GM12878 (cell line): ENCODE measurements around the gene WDR19. TPM values are rescaled to one million over a fixed set of nuclear protein-coding genes. Genes with fewer than 3 reads are reported as not detected.

Experiments used
- ATAC-seq: fragments of 200-7000 bp; cut with Tn5 transposase; 3 replicates; pipeline ENCODE4 v1.9.1; 2020; ENCODE audit warnings: mild to moderate bottlenecking, moderate library complexity
- BruUV-seq: library from RNA; stranded (reverse); fragments of 400-500 nt; replicated peaks from 2 replicates; lab custom pipeline; 2021; lab: Mats Ljungman, UMichigan
- CTCF ChIA-PET: fragments of 300-600 bp; sonication (Branson Sonifier 250); formaldehyde crosslinking; extraction: SDS; loops from one replicate; lab custom pipeline; 2021; ENCODE audit warnings: inconsistent platforms; lab: Yijun Ruan, JAX
- POLR2A ChIA-PET: fragments of 350-600 bp; formaldehyde crosslinking; extraction: SDS; loops from one replicate; lab custom pipeline; 2021; ENCODE audit warnings: inconsistent platforms; lab: Charles Lee
- RAD21 ChIA-PET: fragments of 300-600 bp; sonication (Branson Sonifier 250); formaldehyde crosslinking; loops from one replicate; lab custom pipeline; 2023; ENCODE audit warnings: antibody characterized with exemption; ENCODE audit not compliant: unreplicated experiment; lab: Charles Lee
- SMC1A ChIA-PET: fragments of 300-600 bp; sonication (Branson Sonifier 250); formaldehyde crosslinking; loops from one replicate; lab custom pipeline; 2023; ENCODE audit not compliant: unreplicated experiment, uncharacterized antibody; lab: Charles Lee
- DNase-seq: peaks from one replicate; pipeline ENCODE4 v3.0.0-alpha.2; 2011; ENCODE audit warnings: low read depth, low spot score
- FAIRE-seq: peaks from 3 replicates; lab custom pipeline; 2011; peaks lifted over from hg19 to GRCh38; lab: Jason Lieb, UNC
- H2AFZ ChIP-seq: 2 replicates; pipeline ENCODE4 v1.6.0; 2011; ENCODE audit warnings: low read depth, low read length, control low read depth; ENCODE audit not compliant: control insufficient read depth
- H3K27ac ChIP-seq: 2 replicates; pipeline ENCODE4 v1.5.1; 2011; ENCODE audit warnings: control low read depth; ENCODE audit not compliant: control insufficient read depth, insufficient read depth
- H3K27me3 ChIP-seq, 2 experiments: replicated peaks in 1 of 2; 2 replicates each; pipeline versions ENCODE4 v1.6.0 to v1.6.1; 2011; ENCODE audit warnings: low read length in 1 of 2; ENCODE audit not compliant: control insufficient read depth in 2 of 2, insufficient read depth in 2 of 2
- H3K36me3 ChIP-seq, 2 experiments: 2 replicates each; pipeline ENCODE4 v1.5.1; 2011; ENCODE audit warnings: low read length in 1 of 2; ENCODE audit not compliant: control insufficient read depth in 2 of 2, insufficient read depth in 2 of 2
- H3K4me1 ChIP-seq: 2 replicates; pipeline ENCODE4 v1.6.1; 2011; ENCODE audit warnings: mild to moderate bottlenecking, low read length, moderate library complexity, mixed read lengths; ENCODE audit not compliant: control insufficient read depth, insufficient read depth
- H3K4me2 ChIP-seq: 2 replicates; pipeline ENCODE4 v1.6.0; 2011; ENCODE audit warnings: control low read depth; ENCODE audit not compliant: control insufficient read depth, insufficient read depth
- H3K4me3 ChIP-seq: fragments of 200-600 bp; sonication (generic); 2 replicates; pipeline ENCODE4 v1.5.1; 2016
- H3K79me2 ChIP-seq: 2 replicates; pipeline ENCODE4 v1.6.0; 2011; ENCODE audit warnings: low read length; ENCODE audit not compliant: control insufficient read depth, insufficient read depth
- H3K9ac ChIP-seq: 2 replicates; pipeline ENCODE4 v1.8.0; 2011; ENCODE audit warnings: low read length, control low read depth, mixed read lengths; ENCODE audit not compliant: control insufficient read depth, insufficient read depth
- H3K9me3 ChIP-seq: replicated peaks from 3 replicates; pipeline ENCODE4 v1.5.1; 2011; ENCODE audit warnings: mild to moderate bottlenecking, low read length; ENCODE audit not compliant: control insufficient read depth, insufficient read depth
- H4K20me1 ChIP-seq: 2 replicates; pipeline ENCODE4 v1.6.0; 2011; ENCODE audit not compliant: control insufficient read depth, insufficient read depth
- ASH2L ChIP-seq: fragments of 300-600, 200-600 bp; sonication (generic); IDR thresholded peaks from 2 replicates; pipeline ENCODE4 v1.6.1; 2017; ENCODE audit warnings: low read depth, mild to moderate bottlenecking, borderline replicate concordance
- CBX5 ChIP-seq: sonication (generic); IDR thresholded peaks from 2 replicates; pipeline ENCODE4 v1.6.1; 2016; ENCODE audit warnings: low read depth, moderate library complexity, mild to moderate bottlenecking, inconsistent platforms
- CEBPZ ChIP-seq: fragments of 150-350 bp; IDR thresholded peaks from 2 replicates; pipeline ENCODE4 v1.6.1; 2016; ENCODE audit warnings: low read depth, low read length
- E2F4 ChIP-seq: IDR thresholded peaks from 2 replicates; pipeline ENCODE4 v1.6.1; 2012; ENCODE audit warnings: low read depth, low read length, improper control_type of control experiment
- IRF4 ChIP-seq: IDR thresholded peaks from 2 replicates; pipeline ENCODE4 v1.6.1; 2011; ENCODE audit warnings: low read depth, low read length
- KAT2A ChIP-seq: conservative IDR thresholded peaks from 2 replicates; pipeline ENCODE4 v1.6.1; 2011; ENCODE audit warnings: low read depth, low read length; ENCODE audit not compliant: control insufficient read depth
- NFYB ChIP-seq: IDR thresholded peaks from 2 replicates; pipeline ENCODE4 v1.6.1; 2011; ENCODE audit warnings: low read depth, mild to moderate bottlenecking, low read length, improper control_type of control experiment, moderate library complexity; ENCODE audit not compliant: insufficient read depth
- NR2C2 ChIP-seq: IDR thresholded peaks from 2 replicates; pipeline ENCODE4 v1.6.1; 2011; ENCODE audit warnings: borderline replicate concordance, low read depth; ENCODE audit not compliant: control insufficient read depth, insufficient read length
- RB1 ChIP-seq: fragments of 450-650 bp; formaldehyde crosslinking; IDR thresholded peaks from 2 replicates; pipeline ENCODE4 v1.6.1; 2017; ENCODE audit warnings: mild to moderate bottlenecking, borderline replicate concordance
- RUNX3 ChIP-seq: IDR thresholded peaks from 2 replicates; pipeline ENCODE4 v1.6.1; 2012; ENCODE audit warnings: low read length, inconsistent platforms
- SIX5 ChIP-seq: IDR thresholded peaks from 2 replicates; pipeline ENCODE4 v1.6.1; 2011; ENCODE audit warnings: mild to moderate bottlenecking, low read depth, low read length, moderate library complexity; ENCODE audit not compliant: severe bottlenecking
- SMAD1 ChIP-seq: fragments of 450-650 bp; IDR thresholded peaks from 2 replicates; pipeline ENCODE4 v1.6.1; 2018; ENCODE audit warnings: mild to moderate bottlenecking, low read depth; ENCODE audit not compliant: partially characterized antibody
- ZNF622 ChIP-seq: fragments of 450-650 bp; IDR thresholded peaks from 2 replicates; pipeline ENCODE4 v1.6.1; 2017; ENCODE audit warnings: mild to moderate bottlenecking, inconsistent platforms
- WGBS: methylation state at CpG from one replicate; pipeline ENCODE4 v1.1.6; 2016; ENCODE audit warnings: low lambda C conversion rate; ENCODE audit not compliant: insufficient replicate concordance, insufficient coverage; ENCODE audit errors: missing lambda C conversion rate; 5-methylcytosine and 5-hydroxymethylcytosine counted together
- in situ Hi-C: fragments of 300-500 bp; cut with MboI; formaldehyde crosslinking; loops from 9 replicates; pipeline ENCODE4 v1.14.3; 2018; ENCODE audit warnings: mixed read lengths
- intact Hi-C: fragments of 100-400 bp; cut with micrococcal nuclease; formaldehyde crosslinking; loops from one replicate; pipeline ENCODE4 v1.14.2; 2022; ENCODE audit not compliant: unreplicated experiment
- polyA plus RNA-seq, 11 experiments: library from polyadenylated mRNA; depleted of rRNA in 4 of 11; unstranded in 6 of 11; stranded (reverse) in 5 of 11; fragments of >200 nt; fragmentation: Nextera tagmentation in 4 of 11; fragmentation: Illumina TruSeq in 1 of 11; extraction: Ambion mirVana in 4 of 11; extraction: Trizol in 1 of 11; gene quantifications; 1 replicate in 1 of 11; 2 replicates in 10 of 11; pipeline versions ENCODE4 v1.2.1 to v1.2.3, GENCODE V29; 2011 to 2016; ENCODE audit warnings: inconsistent platforms in 2 of 11, missing spikeins in 2 of 11, low read depth in 1 of 11
- total RNA-seq, 4 experiments: library from RNA; depleted of rRNA in 3 of 4; stranded (reverse); fragments of >200 nt in 3 of 4; fragmentation: Illumina TruSeq in 1 of 4; extraction: Trizol in 1 of 4; gene quantifications; 2 replicates each; pipeline versions ENCODE4 v1.2.1 to v1.2.3, GENCODE V29; 2013 to 2021
- TF ChIP-seq, protein P1 (sequence below): IDR thresholded peaks from 2 replicates; pipeline ENCODE4 v1.6.1; 2012; ENCODE audit warnings: improper control_type of control experiment, low read depth, low read length; ENCODE audit not compliant: insufficient replicate concordance

The WDR19 gene
- total and polyA plus RNA-seq, 10 of the 15 experiments (the other 5 are each of a cell fraction or from before 2014, with no cell fraction given) = 3.5 to 15.4 (median 7.3) TPM

DNA sequence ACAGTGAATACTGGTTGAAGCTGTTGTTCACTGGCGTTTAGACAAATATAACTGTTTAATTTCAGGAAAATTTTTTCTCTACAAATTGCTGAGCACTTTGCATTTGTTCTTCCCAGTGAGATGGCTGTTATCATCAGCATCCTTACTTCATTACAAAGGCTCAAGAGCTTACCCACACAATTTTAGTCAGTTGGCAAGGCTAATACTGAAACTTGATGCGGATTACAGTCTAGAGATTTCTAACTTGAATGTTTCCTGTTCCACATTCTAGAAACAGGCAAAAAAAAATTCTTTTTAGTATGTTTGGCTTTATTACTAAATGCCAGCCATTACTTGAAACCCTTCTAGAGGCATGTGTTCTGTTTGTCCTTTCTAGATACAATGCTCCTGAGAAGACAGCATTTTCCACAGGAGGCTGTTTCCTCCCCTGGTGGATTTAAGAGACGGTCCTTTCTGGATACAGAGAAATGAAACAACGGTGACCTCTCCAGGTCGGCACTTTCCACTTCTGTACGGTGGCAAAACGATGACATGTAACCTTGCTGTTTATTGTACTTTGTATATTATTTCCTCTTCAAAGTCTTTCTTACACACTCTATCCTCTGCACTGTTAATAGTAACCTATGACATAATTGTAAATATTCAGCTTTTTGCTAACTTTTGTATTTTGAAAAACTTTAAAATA lies 102.9 kb downstream of the WDR19 start:
- Histone ChIP-seq H3K9ac (no peak overlapping the region), H3K79me2 (no peaks in the 10 kb centered on the region), H3K4me2 (no peak overlapping the region), H3K4me1 (no peaks in the 10 kb centered on the region), H3K36me3 (peaks cover 4 to 29% of the 10 kb centered on the region in 2 experiments), H3K9me3 (no peaks in the 10 kb centered on the region), H4K20me1 (no peaks in the 10 kb centered on the region), H2AFZ (no peak overlapping the region), H3K27me3 (no peaks in the 10 kb centered on the region), H3K4me3 (no peak overlapping the region), H3K27ac (no peak overlapping the region)
- POLR2A ChIA-PET = no interaction called here
- SMC1A ChIA-PET = interaction anchor here (1.0 to 1.4 kb wide), 3 partner anchors 13 to 84 kb away, joined by 3 to 4 read pairs (median 3); no protein-coding TSS in a partner anchor
- WGBS = 56% methylated on average over 7 of the region's 7 CpGs
- RAD21 ChIA-PET = interaction anchor here (1.0 kb wide), 1 partner anchor 383 kb away, joined by 3 read pairs; no protein-coding TSS in a partner anchor
- no peak for ATAC-seq
- DNase-seq = no peak
- no TSS peak for BruUV-seq
- in situ Hi-C loops = no loop called here
- no peak for FAIRE-seq
- intact Hi-C loops = no loop called here
- CTCF ChIA-PET = interaction anchor here (0.7 to 1.5 kb wide), 2 partner anchors 129 to 381 kb away, joined by 3 to 5 read pairs; no protein-coding TSS in a partner anchor
- no peak for TF ChIP-seq KAT2A
- no peak for TF ChIP-seq CEBPZ
- no peak for TF ChIP-seq SIX5
- no peak for TF ChIP-seq NR2C2
- TF ChIP-seq ASH2L = no peak
- no peak for TF ChIP-seq CBX5
- no peak for TF ChIP-seq IRF4
- no peak for TF ChIP-seq ZNF622
- no peak for TF ChIP-seq RUNX3
- TF ChIP-seq, protein P1, sequence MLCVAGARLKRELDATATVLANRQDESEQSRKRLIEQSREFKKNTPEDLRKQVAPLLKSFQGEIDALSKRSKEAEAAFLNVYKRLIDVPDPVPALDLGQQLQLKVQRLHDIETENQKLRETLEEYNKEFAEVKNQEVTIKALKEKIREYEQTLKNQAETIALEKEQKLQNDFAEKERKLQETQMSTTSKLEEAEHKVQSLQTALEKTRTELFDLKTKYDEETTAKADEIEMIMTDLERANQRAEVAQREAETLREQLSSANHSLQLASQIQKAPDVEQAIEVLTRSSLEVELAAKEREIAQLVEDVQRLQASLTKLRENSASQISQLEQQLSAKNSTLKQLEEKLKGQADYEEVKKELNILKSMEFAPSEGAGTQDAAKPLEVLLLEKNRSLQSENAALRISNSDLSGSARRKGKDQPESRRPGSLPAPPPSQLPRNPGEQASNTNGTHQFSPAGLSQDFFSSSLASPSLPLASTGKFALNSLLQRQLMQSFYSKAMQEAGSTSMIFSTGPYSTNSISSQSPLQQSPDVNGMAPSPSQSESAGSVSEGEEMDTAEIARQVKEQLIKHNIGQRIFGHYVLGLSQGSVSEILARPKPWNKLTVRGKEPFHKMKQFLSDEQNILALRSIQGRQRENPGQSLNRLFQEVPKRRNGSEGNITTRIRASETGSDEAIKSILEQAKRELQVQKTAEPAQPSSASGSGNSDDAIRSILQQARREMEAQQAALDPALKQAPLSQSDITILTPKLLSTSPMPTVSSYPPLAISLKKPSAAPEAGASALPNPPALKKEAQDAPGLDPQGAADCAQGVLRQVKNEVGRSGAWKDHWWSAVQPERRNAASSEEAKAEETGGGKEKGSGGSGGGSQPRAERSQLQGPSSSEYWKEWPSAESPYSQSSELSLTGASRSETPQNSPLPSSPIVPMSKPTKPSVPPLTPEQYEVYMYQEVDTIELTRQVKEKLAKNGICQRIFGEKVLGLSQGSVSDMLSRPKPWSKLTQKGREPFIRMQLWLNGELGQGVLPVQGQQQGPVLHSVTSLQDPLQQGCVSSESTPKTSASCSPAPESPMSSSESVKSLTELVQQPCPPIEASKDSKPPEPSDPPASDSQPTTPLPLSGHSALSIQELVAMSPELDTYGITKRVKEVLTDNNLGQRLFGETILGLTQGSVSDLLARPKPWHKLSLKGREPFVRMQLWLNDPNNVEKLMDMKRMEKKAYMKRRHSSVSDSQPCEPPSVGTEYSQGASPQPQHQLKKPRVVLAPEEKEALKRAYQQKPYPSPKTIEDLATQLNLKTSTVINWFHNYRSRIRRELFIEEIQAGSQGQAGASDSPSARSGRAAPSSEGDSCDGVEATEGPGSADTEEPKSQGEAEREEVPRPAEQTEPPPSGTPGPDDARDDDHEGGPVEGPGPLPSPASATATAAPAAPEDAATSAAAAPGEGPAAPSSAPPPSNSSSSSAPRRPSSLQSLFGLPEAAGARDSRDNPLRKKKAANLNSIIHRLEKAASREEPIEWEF = no peak
- TF ChIP-seq SMAD1 = no peak
- TF ChIP-seq NFYB = no peak
- no peak for TF ChIP-seq RB1
- TF ChIP-seq E2F4 = no peak
